GM06990 (cell line): ENCODE results near the gene AP3B2.
"Not testable (repeated sequence)": the region's sequence is repeated elsewhere in the genome, so short reads cannot be mapped to it uniquely, and the experiment has no call there.

Source experiments
- DNase-seq: peaks from one replicate; pipeline ENCODE4 v3.0.0-alpha.2; 2011; ENCODE audit not compliant: insufficient read length; ENCODE audit errors: extremely low read depth
- H3K27me3 ChIP-seq: replicated peaks from 2 replicates; pipeline ENCODE4 v1.6.0; 2011; ENCODE audit warnings: low read length; ENCODE audit not compliant: control insufficient read depth, insufficient read depth
- H3K36me3 ChIP-seq: 2 replicates; pipeline ENCODE4 v1.5.1; 2011; ENCODE audit warnings: low read length; ENCODE audit not compliant: control insufficient read depth, insufficient read depth
- H3K4me3 ChIP-seq: replicated peaks from 2 replicates; pipeline ENCODE4 v1.5.1; 2011; ENCODE audit warnings: low read depth, mild to moderate bottlenecking, control low read depth, low read length
- CTCF ChIP-seq: IDR thresholded peaks from 2 replicates; pipeline ENCODE4 v1.5.1; 2011; ENCODE audit warnings: low read length, control low read depth, mild to moderate bottlenecking, inconsistent platforms; ENCODE audit not compliant: insufficient read depth, poor library complexity, severe bottlenecking

The AP3B2 gene

GRCh38 chr15:82647045-82647834, 62.4 kb downstream of the AP3B2 start, which contains the start of gene CPEB1:
Gene CPEB1 (minus strand): TSS chr15:82647363. CDS start chr15:82628459, 18,904 bp downstream.
- peak; percentile 69 for DNase-seq
- TF ChIP-seq CTCF, result peak; percentile 28
- Histone ChIP-seq H3K36me3 (no peaks in the 10 kb centered on the region), H3K4me3 (peak within 1 kb of the TSS; percentile 66), H3K27me3 (no peaks in the 10 kb centered on the region)

- no peaks in the 10 kb centered on the region for H3K27me3 ChIP-seq
- H3K36me3 ChIP-seq, result no peaks in the 10 kb centered on the region
- H3K4me3 ChIP-seq, result peak overlapping the region; percentile 66
- TF ChIP-seq CTCF, result no peak
- DNase-seq, result peak; percentile 25
Measured at GRCh38 chr15:82646250-82647044, 63.2 kb downstream of the AP3B2 start.

DNA sequence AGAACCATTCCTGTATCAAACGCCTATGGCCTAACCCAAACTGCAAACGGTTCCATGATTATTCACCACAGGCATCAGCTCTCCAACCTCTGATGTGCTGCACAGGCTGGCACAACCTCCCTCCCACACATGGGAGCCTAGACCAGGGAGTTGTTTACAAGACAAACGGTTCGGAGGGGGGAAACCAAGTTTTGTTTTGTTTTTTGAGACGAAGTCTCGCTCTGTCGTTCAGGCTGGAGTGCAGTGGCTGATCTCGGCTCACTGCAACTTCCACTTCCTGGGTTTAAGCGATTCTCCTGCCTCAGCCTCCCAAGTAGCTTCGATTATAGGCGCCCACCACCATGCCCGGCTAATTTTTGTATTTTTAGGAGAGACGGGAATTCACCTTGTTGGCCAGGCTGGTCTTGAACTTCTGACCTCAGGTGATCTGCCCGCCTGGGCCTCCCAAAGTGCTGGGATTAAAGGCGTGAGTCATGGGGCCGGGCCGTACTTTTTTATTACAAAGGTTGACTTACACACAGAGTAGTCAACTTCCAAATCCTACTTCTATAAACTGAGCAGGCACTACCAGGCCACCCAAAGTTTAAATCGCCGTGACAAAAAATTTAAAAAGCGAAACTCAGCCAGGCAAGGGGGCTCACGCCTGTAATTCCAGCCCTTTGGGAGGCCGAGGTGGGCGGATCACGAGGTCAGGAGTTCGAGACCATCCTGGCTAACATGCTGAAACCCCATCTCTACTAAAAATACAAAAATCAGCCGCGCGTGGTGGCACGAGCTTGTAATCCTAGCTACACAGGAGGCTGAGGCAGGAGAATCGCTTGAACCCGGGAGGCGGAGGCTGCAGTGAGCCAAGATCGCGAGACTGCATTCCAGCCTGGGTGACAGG, 64.5 kb downstream of the AP3B2 start:
- H3K36me3 ChIP-seq, DNase-seq, H3K27me3 ChIP-seq, H3K4me3 ChIP-seq: not testable (repeated sequence)

DNA sequence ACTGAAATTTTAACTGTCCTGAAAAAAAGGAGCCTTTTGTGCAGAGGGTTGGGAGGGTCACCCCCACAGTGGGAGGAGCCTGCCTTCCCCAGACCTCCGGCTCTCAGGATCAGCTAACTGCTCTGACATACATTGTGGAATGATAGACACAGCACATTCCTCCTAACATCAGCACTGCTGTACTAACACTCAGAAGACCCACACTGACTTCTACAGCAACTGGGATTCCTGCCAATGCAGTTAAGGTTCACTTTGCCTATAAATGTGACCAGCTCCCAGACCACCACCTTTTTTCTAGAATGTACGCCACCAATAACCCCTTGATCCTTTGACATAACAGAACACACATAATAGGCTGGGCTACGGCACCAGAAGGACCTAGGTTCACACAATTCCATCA, 65.7 kb downstream of the AP3B2 start:
- TF ChIP-seq CTCF, result no peak
- H3K27me3 ChIP-seq, result no peaks in the 10 kb centered on the region
- DNase-seq, result no peak

GRCh38 chr15:82642656-82643055, 67.0 kb downstream of the AP3B2 start:
- Histone ChIP-seq H3K36me3 (no peaks in the 10 kb centered on the region), H3K27me3 (no peaks in the 10 kb centered on the region), H3K4me3 (no peak overlapping the region)
- DNase-seq, result no peak
- TF ChIP-seq CTCF, result no peak

More for the DNA sequence above, 65.7 kb downstream of the AP3B2 start:
- no peak overlapping the region for H3K4me3 ChIP-seq
- no peaks in the 10 kb centered on the region for H3K36me3 ChIP-seq
